GM18508 (cell line): ENCODE data around the gene TMEM8B.
A peak's percentile ranks its signal among the peaks of the same experiment; 100 is the strongest.

Source experiments
- ATAC-seq: cut with Tn5 transposase; IDR thresholded peaks from one replicate; pipeline ENCODE4 v1.9.1; 2021; ENCODE audit warnings: moderate number of reproducible peaks; ENCODE audit not compliant: insufficient read depth, unreplicated experiment

The TMEM8B gene

GRCh38 chr9:35811381-35812024, 17.5 kb upstream of the TMEM8B start:
- ATAC-seq = no peak

DNA sequence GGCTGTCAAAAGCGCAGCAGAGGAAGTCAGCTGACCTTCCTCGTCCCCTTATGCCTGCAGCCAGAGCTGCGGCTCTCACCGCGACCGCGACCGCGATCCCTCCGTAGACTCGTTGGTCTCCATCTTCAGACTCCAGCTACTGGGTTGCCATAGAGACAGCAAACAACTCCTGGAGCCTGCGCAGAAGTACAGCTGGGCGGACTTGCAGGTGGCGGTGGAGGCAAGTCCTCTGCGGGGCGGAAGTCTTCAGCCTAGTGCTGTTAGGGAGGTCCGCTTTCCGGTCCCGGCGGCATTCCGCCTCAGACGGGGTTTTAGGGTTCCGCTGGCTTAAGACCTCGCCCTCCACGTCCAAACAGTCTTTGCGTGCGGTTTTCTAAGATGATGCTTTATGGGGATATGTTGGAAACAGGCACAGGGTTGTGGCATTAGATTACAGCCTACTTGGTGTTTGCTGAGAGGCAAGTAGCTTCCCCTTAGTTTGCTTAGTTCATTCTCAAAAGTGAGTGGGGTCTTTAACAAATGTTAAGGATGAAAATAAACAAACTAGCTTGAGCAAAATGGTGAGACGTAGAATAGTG, 16.9 kb upstream of the TMEM8B start, which contains the start of gene SPAG8:
SPAG8 (minus strand) TSS at position 238 of the 578 bp plus-strand sequence; CDS start at position 123, 115 bp downstream.
- ATAC-seq = peak; percentile 46

DNA sequence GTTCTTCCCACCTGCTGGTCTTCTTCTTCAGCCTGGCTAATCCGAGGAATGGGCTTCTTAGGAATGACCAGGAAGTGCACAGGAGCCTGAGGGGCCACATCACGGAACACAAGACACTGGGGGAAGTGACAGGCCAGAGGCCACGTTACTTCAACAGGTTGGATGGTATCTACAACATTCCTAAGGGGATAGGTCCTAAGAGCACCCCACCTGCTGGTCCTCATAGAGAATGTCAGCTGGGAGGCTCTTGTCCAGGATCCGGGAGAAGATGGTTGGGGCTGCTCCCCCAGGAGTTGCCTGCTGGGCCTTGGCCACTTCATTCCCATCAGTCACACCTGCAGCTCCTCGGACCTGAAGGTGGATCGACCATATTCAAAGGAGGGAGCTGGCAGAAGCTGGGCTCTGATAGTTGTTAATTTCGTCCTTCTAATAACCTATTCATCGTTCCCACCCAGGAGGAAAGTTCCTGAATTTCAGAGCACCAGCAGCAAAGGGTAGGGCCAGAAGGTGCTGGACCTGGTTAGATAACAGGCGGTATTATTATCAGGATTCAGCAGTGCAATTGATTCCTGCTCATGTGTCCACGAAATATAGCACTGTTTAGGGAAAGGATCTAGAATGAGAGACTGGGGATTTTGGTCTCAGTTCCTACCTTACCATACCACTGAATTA, 15.5 kb upstream of the TMEM8B start:
- ATAC-seq = no peak

DNA sequence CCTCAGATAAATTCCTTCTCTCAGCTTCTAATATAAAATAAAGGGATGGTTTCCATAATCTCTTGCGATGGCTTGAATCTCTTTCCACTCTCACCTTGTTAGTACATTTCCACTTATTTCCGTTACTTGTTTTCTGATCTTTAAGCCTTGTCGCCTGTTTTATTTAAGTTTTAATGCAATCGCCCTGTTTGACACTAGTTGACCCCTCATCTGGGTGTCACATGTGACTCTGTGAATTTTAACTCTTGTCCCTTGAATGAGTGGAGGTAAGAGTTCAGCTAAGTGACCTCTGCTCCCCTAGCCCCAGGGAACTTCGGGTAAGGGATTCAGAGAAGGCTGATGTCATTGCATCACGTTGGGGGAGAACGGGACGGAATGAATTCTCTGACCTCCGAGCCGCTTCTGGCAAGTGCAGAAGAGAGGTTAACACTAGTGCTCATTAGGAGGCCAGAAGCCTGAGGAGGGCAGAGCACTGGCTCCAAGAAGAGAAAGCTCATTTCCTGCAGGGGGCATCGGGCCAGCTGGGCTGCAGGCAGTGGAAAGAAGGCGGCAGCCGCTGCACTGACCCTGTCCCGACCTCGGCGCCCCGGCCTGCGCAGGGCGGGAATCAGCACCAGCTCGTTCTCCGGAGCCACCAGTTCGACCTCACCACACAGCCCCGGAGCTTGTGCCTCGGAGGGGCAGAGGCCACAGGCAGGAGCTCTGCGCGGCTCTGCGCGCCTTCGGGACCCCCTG, 14.8 kb upstream of the TMEM8B start:
- ATAC-seq = no peak

DNA sequence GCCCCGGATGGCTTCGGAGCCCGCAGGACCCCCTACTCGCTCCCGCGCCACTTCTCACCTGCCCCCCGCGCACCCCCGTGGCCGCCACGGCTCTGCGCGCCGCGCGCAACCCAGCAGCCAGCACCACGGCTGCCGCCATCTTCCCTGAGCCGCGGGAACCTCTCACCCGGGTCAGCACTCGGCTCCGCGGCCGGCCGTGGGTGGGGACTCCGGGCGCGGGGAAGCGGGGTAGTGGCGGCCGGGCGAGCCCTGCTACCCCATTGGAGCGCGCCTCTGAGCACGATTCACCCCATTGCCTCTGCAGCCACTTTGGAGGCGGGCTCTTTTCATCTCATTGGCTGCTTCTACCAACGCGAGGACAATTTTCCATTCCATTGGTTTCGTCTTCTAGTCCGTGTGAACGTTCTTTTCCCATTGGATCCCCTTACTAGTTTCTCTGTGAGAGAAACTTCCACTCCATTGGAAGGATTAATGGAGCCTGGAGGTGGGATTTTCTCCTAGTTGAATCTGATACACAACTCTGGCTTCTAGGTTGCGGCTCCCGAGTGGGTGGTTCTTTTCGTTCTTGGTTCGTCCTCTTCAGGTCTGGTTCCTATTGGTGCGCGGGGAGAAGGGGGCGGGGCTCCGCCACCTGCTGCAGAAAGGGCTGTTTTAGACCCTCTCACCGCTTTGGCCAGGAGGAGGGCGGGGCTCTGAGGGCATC, 14.0 kb upstream of the TMEM8B start, which contains the start of gene HINT2:
HINT2 (minus strand) TSS at position 202 of the 703 bp plus-strand sequence; CDS start at position 139, 63 bp downstream.
- ATAC-seq = peak; percentile 44

DNA sequence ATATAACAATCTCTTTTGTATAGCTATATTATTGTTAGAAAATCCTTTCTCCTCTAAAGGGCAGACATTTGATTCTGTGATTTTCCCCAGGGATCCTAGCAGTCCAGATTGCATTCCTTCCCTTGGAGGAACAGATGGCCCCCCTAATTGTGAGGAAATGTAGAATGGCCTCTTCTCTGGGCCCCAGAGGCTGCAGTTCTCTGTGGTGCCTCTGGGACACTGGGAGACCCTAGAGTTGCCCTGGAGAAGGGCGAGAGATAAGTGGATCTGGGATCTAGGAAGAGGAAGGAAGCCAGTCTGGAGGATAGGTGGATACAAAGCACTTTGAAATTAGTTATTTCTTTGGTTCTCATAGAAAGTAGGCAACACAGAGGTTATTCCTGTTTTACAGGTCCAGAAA, 12.3 kb upstream of the TMEM8B start:
- ATAC-seq = no peak

DNA sequence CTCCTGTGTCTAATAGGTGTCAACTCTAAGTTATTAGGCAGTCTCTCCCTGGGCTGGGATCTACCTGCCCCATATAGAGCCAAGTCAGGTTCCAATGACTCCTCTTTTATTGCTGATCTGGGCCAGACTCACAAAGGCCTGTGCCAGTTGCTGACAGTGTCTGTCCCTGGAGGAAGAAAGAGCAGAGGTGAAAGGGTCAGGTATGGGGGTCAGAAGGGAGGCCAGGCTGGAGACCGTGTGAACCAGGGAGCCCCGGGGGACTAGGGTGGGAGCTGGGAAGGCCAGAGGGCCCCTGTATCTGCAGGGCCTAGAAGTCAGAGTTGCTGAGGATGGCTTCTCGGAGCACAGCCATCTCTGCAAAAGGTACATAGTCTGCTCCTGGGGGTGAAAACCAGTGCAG, 10.7 kb upstream of the TMEM8B start:
- ATAC-seq = no peak

DNA sequence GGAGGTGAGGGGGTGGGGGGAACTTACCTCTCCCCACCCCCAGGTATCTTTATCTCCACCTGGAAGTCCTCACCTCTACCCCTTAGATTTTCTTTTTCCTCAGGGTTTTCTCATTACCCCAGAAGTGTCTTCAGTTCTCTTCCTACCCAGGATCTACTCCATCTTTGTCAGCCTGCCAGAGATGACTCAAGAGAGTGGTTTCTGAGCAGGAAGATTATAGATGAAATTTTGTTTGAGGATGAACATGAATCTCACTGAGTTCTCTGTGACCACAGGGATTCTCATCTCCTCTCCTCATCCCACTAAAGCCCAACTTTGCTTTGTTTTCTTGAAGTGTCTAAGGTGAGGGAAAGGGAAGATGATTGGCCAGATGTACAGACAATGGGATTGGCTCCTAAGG, 9.0 kb upstream of the TMEM8B start:
- ATAC-seq = no peak

- ATAC-seq = no peak
Observed at GRCh38 chr9:35822926-35823325, 6.1 kb upstream of the TMEM8B start.

GRCh38 chr9:35826071-35826701, 2.8 kb upstream of the TMEM8B start:
- ATAC-seq = no peak

- no peak for ATAC-seq
Observed at GRCh38 chr9:35827486-35827885, 1.5 kb upstream of the TMEM8B start.

DNA sequence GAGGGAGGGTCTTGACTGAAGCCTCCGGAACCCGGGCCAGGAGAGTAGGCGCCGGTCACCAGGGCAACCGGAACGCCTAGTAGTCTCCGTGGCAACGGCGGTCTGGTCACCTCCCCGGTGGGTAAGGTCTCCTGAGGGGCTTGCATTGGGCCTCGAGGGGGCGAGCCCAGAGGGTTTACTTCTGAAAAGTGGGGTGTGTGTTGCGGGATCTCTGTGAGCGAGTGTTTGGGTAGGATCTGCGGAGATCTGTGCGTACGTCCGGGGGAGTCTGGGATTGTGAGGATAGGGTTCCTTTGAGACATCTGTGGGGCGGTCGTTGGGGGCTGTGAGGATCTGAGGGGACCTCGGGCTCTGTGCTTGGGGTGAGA, 328 bp upstream of the TMEM8B start, which contains the start of gene FAM221B:
FAM221B (minus strand) TSS at position 17 of the 368 bp plus-strand sequence. CDS start 2,571 bp downstream, outside the sequence.
- no peak for ATAC-seq

- no peak for ATAC-seq
Observed at GRCh38 chr9:35829764-35830096, 702 bp downstream of the TMEM8B start.

GRCh38 chr9:35831040-35831439, 2.0 kb downstream of the TMEM8B start:
- no peak for ATAC-seq

- ATAC-seq = no peak
Observed at GRCh38 chr9:35832814-35833213, 3.8 kb downstream of the TMEM8B start.

DNA sequence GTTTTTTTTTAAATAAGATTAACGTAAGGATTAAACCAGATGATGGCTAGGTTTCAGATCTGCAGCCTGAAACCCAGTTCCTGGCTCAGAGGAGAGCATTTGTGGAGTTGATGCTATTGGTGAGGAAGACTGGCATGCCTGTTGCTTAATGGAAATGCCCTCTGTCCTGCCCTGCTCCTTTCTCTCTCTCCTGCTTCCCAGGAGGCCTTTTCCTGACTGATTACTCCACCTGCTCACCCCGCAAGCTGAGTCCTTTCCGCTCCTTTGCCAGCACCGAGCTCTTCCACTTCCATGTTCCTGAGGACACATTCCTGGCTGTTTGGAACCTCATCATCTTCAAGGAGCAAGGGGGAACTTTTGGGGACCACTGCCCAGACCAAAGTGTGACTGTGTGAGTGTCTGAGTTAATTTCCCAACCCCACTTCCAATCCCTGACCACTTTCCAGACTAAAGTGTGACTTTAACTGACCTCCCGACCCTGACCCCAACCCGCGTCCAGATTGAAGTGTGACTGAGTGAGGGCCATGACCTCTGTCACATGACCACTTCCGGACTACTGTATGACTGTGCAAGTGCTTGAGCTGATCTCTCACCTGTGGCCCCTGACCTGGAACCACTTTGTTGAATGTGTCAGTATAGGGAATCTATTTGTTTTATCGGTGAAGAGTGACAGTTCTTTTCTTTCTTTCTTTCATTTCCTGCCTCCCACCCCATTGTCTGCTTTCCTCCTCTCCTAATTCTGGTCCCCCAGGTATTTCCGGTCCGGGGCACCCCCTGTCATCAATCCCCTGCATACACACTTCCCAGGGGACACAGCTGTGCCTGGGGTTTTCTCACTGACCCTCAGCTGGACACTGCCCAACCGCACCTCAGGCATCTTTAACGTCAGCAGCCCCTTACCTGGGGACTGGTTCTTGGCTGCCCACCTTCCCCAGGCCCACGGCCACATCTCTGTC, 5.5 kb downstream of the TMEM8B start:
- ATAC-seq = no peak

- no peak for ATAC-seq
Observed at GRCh38 chr9:35835216-35835632, 6.2 kb downstream of the TMEM8B start.

DNA sequence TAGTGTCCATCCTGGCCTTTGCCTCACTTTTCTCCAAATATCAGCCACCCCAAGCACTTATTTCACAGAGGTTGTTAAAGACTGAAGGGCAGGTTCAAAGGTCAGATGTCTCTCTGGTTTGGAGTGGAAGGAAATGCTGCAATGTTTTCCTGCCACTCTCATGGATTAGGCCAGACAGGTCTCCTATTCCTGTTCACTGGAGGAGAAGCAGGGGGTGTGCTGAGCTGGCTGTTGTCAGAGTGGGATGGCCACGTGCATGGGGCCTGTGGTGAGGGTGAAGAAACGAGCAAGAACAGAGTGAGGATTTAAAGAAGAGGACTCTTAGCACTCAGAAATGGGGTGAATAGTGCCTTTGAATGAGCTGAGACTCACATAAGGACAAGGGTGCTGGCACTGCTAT, 6.7 kb downstream of the TMEM8B start:
- no peak for ATAC-seq

DNA sequence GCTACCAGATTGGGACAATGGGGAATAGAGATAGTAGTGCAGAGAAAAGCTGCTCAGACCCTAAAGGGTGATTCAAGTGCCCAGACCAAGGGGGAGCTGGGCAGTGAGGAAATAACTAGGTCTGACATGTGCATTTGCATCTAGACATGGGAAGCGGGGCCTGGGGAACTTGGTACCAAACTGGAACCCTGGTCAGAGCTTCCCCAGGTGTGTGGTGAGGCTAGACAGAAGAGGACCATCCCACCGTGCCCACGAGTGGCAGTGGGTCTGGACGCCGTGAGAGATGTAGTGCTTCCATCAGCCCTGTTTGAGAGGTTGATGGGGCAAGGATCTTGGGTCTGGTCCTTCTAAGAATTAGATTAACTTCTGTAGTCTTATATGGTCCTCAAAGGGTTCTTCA, 7.6 kb downstream of the TMEM8B start:
- no peak for ATAC-seq
